Measurements from ENCODE around the gene NELFA.

DNA sequence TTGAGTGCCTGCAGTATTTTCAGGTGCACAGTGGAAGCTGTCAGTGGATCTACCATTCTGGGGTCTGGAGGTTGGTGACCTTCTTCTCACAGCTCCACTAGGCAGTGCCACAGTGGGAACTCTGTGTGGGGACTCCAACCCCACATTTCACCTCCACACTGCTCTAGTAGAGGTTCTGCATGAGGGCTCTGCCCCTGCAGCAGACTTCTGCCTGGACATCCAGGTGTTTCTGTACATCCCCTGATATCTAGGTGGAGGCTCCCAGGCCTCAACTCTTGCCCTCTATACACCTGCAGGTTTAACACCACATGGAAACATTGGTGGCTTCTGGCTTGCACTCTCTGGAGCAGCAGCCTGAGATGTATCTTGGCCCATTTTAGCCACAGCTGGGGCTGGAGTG, 17.0 kb upstream of the NELFA start:
- TF ChIP-seq, protein P1, sequence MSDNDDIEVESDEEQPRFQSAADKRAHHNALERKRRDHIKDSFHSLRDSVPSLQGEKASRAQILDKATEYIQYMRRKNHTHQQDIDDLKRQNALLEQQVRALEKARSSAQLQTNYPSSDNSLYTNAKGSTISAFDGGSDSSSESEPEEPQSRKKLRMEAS (IDR thresholded peaks at IDR 0.05) = no peak
- TF ChIP-seq ZFX (IDR thresholded peaks at IDR 0.05) = no peak
- TF ChIP-seq, protein P2, sequence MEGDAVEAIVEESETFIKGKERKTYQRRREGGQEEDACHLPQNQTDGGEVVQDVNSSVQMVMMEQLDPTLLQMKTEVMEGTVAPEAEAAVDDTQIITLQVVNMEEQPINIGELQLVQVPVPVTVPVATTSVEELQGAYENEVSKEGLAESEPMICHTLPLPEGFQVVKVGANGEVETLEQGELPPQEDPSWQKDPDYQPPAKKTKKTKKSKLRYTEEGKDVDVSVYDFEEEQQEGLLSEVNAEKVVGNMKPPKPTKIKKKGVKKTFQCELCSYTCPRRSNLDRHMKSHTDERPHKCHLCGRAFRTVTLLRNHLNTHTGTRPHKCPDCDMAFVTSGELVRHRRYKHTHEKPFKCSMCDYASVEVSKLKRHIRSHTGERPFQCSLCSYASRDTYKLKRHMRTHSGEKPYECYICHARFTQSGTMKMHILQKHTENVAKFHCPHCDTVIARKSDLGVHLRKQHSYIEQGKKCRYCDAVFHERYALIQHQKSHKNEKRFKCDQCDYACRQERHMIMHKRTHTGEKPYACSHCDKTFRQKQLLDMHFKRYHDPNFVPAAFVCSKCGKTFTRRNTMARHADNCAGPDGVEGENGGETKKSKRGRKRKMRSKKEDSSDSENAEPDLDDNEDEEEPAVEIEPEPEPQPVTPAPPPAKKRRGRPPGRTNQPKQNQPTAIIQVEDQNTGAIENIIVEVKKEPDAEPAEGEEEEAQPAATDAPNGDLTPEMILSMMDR (IDR thresholded peaks at IDR 0.05 in 2 of 3, conservative IDR thresholded peaks at IDR 0.05 in 1 of 3; ENCODE audit: borderline replicate concordance in 1 of 3, insufficient read depth in 1 of 3, low read depth in 2 of 3, low read length in 2 of 3) = no peak
- no peak for TF ChIP-seq EZH2 (IDR thresholded peaks at IDR 0.05)
- no peak for TF ChIP-seq ATF3 (IDR thresholded peaks at IDR 0.05)
- TF ChIP-seq FOSL1 (IDR thresholded peaks at IDR 0.05; ENCODE audit: low read depth) = no peak
- TF ChIP-seq, protein P3, sequence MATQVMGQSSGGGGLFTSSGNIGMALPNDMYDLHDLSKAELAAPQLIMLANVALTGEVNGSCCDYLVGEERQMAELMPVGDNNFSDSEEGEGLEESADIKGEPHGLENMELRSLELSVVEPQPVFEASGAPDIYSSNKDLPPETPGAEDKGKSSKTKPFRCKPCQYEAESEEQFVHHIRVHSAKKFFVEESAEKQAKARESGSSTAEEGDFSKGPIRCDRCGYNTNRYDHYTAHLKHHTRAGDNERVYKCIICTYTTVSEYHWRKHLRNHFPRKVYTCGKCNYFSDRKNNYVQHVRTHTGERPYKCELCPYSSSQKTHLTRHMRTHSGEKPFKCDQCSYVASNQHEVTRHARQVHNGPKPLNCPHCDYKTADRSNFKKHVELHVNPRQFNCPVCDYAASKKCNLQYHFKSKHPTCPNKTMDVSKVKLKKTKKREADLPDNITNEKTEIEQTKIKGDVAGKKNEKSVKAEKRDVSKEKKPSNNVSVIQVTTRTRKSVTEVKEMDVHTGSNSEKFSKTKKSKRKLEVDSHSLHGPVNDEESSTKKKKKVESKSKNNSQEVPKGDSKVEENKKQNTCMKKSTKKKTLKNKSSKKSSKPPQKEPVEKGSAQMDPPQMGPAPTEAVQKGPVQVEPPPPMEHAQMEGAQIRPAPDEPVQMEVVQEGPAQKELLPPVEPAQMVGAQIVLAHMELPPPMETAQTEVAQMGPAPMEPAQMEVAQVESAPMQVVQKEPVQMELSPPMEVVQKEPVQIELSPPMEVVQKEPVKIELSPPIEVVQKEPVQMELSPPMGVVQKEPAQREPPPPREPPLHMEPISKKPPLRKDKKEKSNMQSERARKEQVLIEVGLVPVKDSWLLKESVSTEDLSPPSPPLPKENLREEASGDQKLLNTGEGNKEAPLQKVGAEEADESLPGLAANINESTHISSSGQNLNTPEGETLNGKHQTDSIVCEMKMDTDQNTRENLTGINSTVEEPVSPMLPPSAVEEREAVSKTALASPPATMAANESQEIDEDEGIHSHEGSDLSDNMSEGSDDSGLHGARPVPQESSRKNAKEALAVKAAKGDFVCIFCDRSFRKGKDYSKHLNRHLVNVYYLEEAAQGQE (IDR thresholded peaks at IDR 0.05; ENCODE audit: low read depth) = no peak
- no peak for TF ChIP-seq POLR2A (IDR thresholded peaks at IDR 0.05; ENCODE audit: borderline replicate concordance, extremely low read depth, insufficient read depth, insufficient read length)

Measured in HCT116 (cell line).